Subcutaneous abdominal adipose tissue (tissue), 5 donors: Measurements from ENCODE around the gene SNTG2.

Experiments used
- H3K27ac ChIP-seq: one replicate; pipeline ENCODE4 v1.7.0; 2013; ENCODE audit warnings: low read depth, mild to moderate bottlenecking, inconsistent platforms, low read length, moderate library complexity
- H3K27me3 ChIP-seq, 5 donors: one replicate each; pipeline ENCODE4 v1.7.0; 2013; ENCODE audit warnings: low read length in 5 of 5, inconsistent platforms in 1 of 5; ENCODE audit not compliant: control insufficient read depth in 5 of 5, insufficient read depth in 4 of 5
- H3K36me3 ChIP-seq, 5 donors: one replicate each; pipeline ENCODE4 v1.7.0; 2013; ENCODE audit warnings: low read length in 5 of 5; ENCODE audit not compliant: control insufficient read depth in 5 of 5, insufficient read depth in 5 of 5
- H3K4me1 ChIP-seq, 5 donors: one replicate each; pipeline ENCODE4 v1.7.0; 2013; ENCODE audit warnings: low read length in 5 of 5, mild to moderate bottlenecking in 3 of 5, moderate library complexity in 1 of 5; ENCODE audit not compliant: control insufficient read depth in 5 of 5, insufficient read depth in 5 of 5
- H3K4me3 ChIP-seq, 5 donors: one replicate each; pipeline ENCODE4 v1.7.0; 2013; ENCODE audit warnings: low read length in 5 of 5, low read depth in 1 of 5
- H3K9ac ChIP-seq, 5 donors: one replicate each; pipeline ENCODE4 v1.7.0; 2013; ENCODE audit warnings: low read length in 5 of 5, mild to moderate bottlenecking in 4 of 5, moderate library complexity in 3 of 5
- H3K9me3 ChIP-seq, 5 donors: one replicate each; pipeline ENCODE4 v1.7.0; 2013; ENCODE audit warnings: low read length in 5 of 5; ENCODE audit not compliant: control insufficient read depth in 5 of 5
- donor health status: healthy.
- donor health status: healthy.
- donor health status: healthy.
- donor health status: healthy.
- donor health status: healthy.

The SNTG2 gene

GRCh38 chr2:1037066-1037465 lies 86.4 kb downstream of the SNTG2 start:
- H3K27ac ChIP-seq: no peak overlapping the region
- H3K4me3 ChIP-seq: no peak overlapping the region
- H3K36me3 ChIP-seq: no peaks in the 10 kb centered on the region
- H3K27me3 ChIP-seq: no peaks in the 10 kb centered on the region
- peaks cover 0 to 11% (median 0%) of the 10 kb centered on the region in 5 donors for H3K4me1 ChIP-seq
- no peak overlapping the region for H3K9ac ChIP-seq
- no peaks in the 10 kb centered on the region for H3K9me3 ChIP-seq

DNA sequence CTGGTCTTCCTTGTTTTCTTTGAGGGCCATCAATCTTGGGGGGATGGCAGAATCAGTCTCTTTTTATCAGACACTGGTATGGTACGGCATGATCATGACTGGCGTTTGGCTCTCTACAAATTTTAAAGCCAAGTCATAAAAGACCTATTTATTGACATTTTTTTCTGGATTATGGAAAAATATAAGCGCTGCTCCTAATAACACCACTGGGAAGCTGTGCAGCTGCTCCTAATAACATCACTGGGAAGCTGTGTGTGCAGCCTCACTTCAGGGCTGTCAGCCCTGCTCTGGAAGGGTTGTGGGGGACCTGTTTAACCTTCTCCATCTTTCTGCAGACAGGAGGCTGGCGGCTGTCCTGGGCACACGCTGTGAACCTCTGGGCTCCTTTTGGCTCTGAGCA lies 88.9 kb downstream of the SNTG2 start:
- H3K27me3 ChIP-seq: no peaks in the 10 kb centered on the region
- peaks cover 0 to 4% (median 0%) of the 10 kb centered on the region in 5 donors for H3K36me3 ChIP-seq
- H3K4me1 ChIP-seq: peaks cover 0 to 11% (median 0%) of the 10 kb centered on the region in 5 donors
- peaks cover 0 to 4% (median 0%) of the 10 kb centered on the region in 5 donors for H3K9me3 ChIP-seq
- H3K9ac ChIP-seq: no peak overlapping the region
- no peak overlapping the region for H3K27ac ChIP-seq
- no peak overlapping the region for H3K4me3 ChIP-seq

DNA sequence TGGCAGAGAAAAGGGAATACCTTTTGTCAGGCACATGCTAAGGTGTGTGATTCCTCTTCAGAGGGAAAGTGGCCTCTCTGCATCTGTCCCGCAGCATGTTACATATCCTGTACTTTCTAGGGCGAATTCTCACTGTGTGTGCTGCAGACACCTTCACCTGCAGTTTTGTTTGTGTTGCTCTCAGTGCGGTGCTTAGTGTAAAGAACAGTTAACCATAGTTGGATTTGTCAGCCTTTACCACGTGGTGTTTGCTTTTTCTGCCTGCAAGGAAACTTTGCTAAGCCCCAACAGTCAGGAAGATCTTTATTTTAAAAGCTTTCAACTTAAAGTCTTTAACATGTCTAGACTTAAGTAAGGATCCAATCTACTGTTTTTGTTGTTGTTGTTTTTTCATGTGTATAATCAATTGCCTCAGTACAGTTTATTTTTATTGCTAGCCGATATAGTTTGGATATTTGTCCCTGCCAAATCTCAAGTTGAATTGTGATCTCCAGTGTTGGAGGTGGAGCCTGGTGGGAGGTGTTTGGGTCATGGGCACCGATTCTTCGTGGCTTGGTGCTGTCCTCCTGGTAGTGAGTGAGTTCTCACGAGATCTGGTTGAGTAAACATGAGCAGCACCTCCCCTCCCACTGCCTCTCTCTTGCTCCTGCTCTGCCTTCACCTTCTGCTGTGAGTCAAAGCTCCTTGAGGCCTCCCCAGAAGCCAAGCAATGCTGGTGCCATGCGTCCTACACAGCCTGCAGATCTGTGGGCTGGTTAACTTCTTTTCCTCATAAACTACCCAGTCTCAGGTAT lies 90.6 kb downstream of the SNTG2 start:
- H3K9ac ChIP-seq: no peak overlapping the region
- H3K4me3 ChIP-seq: no peak overlapping the region
- H3K36me3 ChIP-seq: peaks cover 0 to 4% (median 0%) of the 10 kb centered on the region in 5 donors
- peaks cover 0 to 11% (median 0%) of the 10 kb centered on the region in 5 donors for H3K4me1 ChIP-seq
- no peak overlapping the region for H3K27ac ChIP-seq
- no peaks in the 10 kb centered on the region for H3K27me3 ChIP-seq
- peaks cover 0 to 4% (median 1%) of the 10 kb centered on the region in 5 donors for H3K9me3 ChIP-seq

GRCh38 chr2:1045109-1045508 lies 94.5 kb downstream of the SNTG2 start:
- H3K4me3 ChIP-seq: no peak overlapping the region
- no peaks in the 10 kb centered on the region for H3K27me3 ChIP-seq
- no peak overlapping the region for H3K9ac ChIP-seq
- H3K4me1 ChIP-seq: peaks cover 0 to 16% (median 6%) of the 10 kb centered on the region in 5 donors
- peaks cover 2 to 6% (median 3%) of the 10 kb centered on the region in 5 donors for H3K9me3 ChIP-seq
- no peak overlapping the region for H3K27ac ChIP-seq
- peaks cover 0 to 4% (median 0%) of the 10 kb centered on the region in 5 donors for H3K36me3 ChIP-seq

GRCh38 chr2:1046067-1046466 lies 95.4 kb downstream of the SNTG2 start:
- H3K36me3 ChIP-seq: peaks cover 0 to 4% (median 0%) of the 10 kb centered on the region in 5 donors
- no peak overlapping the region for H3K27ac ChIP-seq
- peak overlapping the region in 1 of 5 donors; percentile 37 for H3K4me3 ChIP-seq
- H3K9me3 ChIP-seq: peaks cover 2 to 6% (median 3%) of the 10 kb centered on the region in 5 donors
- no peaks in the 10 kb centered on the region for H3K27me3 ChIP-seq
- H3K9ac ChIP-seq: no peak overlapping the region
- peaks cover 0 to 16% (median 8%) of the 10 kb centered on the region in 5 donors for H3K4me1 ChIP-seq

DNA sequence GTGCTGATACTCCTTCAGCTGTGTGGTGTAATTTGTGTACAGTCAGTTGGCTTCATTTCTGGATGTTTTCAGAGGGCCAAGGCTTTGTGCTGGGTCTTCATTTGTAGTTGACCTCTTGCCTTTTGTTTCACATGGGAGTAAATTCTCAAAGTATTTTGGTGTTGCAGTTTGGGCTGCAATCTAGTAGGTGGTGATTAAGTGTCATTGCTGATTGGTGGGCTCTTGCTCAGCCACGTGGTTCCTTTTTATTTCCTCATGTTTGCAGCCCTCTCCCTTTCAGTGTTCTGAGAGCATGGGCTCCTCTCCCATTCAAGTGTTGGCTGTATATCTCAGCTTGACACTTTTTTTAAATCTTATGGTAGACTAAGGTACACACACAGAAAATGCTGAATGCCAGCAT lies 96.8 kb downstream of the SNTG2 start:
- Histone ChIP-seq H3K27ac (peak overlapping the region; percentile 47), H3K9me3 (peaks cover 2 to 6% (median 3%) of the 10 kb centered on the region in 5 donors), H3K4me1 (peaks cover 0 to 21% (median 18%) of the 10 kb centered on the region in 5 donors), H3K36me3 (peaks cover 0 to 4% (median 0%) of the 10 kb centered on the region in 5 donors), H3K27me3 (no peaks in the 10 kb centered on the region), H3K4me3 (no peak overlapping the region), H3K9ac (no peak overlapping the region)

DNA sequence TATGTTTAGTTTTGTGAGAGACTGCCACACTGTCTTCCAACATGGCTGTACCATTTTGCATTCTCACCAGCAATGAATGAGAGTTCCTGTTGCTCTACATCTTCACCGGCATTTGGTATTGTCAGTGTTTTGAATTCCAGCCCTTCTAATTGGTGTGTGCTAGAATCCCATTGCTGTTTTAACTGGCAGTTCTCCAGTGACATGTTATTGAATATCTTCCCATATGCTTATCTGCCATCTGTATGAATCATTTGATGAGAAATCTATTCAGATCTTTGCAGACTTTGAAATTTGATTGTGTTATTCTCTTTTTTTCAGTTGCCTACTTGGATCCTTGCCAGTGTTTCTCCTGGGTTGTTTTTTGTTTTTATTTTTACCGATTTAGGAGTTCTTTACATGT lies 99.0 kb downstream of the SNTG2 start:
- no peak overlapping the region for H3K9ac ChIP-seq
- H3K36me3 ChIP-seq: no peaks in the 10 kb centered on the region
- H3K9me3 ChIP-seq: peaks cover 0 to 6% (median 2%) of the 10 kb centered on the region in 5 donors

DNA sequence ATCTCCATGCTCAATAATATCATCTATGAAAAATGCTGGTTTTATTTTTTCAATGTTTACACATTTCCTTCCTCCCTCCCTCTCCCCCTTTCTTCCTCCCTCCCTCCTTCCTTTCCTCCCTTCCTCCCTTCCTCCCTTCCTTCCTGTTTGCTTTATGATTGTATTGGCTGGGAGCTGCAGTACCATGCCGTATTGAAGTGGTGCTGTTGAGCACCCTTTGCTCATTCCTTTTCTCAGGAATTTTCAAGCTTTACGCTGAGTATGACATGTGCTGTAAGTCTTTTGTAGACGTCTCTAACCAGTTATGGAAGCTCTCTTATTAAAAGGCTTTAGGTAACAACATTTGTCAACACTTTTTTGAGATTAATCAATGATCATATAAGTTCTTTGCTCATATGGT lies 100.4 kb downstream of the SNTG2 start:
- Histone ChIP-seq H3K4me3 (no peak overlapping the region), H3K4me1 (peaks cover 0 to 28% (median 22%) of the 10 kb centered on the region in 5 donors), H3K27me3 (no peaks in the 10 kb centered on the region), H3K9ac (no peak overlapping the region), H3K9me3 (peaks cover 0 to 6% (median 2%) of the 10 kb centered on the region in 5 donors), H3K27ac (no peak overlapping the region), H3K36me3 (no peaks in the 10 kb centered on the region)

More for the DNA sequence above, 99.0 kb downstream of the SNTG2 start:
- no peak overlapping the region for H3K27ac ChIP-seq
- H3K4me3 ChIP-seq: no peak overlapping the region
- no peaks in the 10 kb centered on the region for H3K27me3 ChIP-seq
- H3K4me1 ChIP-seq: peaks cover 0 to 28% (median 22%) of the 10 kb centered on the region in 5 donors

DNA sequence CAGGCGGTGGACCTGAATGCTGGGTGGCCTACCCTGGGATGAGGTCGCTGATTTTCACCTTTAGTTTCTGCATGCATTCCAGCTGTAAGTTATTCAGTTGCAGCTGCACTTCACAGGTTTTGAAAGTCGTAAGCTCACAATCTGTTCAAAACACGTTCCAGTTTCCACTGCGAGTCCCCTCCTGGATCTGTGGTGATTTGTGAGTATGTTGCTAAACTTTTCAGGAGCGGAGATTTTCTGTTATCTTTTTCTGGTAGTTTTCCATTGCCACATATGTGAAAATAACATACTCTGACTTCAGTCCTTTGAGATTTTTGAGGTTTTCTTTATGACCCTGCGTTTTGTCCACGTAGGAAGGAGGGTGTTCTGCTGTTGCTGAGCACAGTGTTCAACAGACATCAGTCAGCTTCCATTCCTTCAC lies 102.1 kb downstream of the SNTG2 start:
- H3K9me3 ChIP-seq: peaks cover 0 to 4% (median 2%) of the 10 kb centered on the region in 5 donors
- no peak overlapping the region for H3K9ac ChIP-seq
- H3K36me3 ChIP-seq: no peaks in the 10 kb centered on the region
- peaks cover 0 to 18% (median 12%) of the 10 kb centered on the region in 5 donors for H3K4me1 ChIP-seq
- H3K4me3 ChIP-seq: no peak overlapping the region
- H3K27me3 ChIP-seq: no peaks in the 10 kb centered on the region
- no peak overlapping the region for H3K27ac ChIP-seq

DNA sequence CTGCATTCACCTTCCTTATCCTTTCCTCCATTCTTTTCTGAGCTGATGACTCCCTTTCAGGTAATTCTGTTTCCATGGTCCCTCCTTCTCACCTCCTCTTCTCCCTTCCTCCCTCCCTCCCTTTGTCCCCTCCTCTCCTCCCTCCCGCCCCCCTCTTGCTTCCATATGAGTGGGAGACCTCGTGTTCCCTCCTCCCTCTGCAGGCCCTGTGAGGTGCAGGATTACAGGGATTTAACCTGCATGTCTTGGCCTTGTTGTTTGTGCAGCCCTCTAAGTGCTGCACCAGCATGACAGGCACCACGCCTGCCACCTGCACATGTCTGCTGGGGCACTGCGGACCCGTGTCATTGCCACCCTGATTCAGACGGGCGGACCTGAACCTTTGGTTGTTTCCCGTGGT lies 103.1 kb downstream of the SNTG2 start:
- H3K9ac ChIP-seq: no peak overlapping the region
- no peaks in the 10 kb centered on the region for H3K27me3 ChIP-seq
- no peak overlapping the region for H3K27ac ChIP-seq
- peaks cover 0 to 17% (median 11%) of the 10 kb centered on the region in 5 donors for H3K4me1 ChIP-seq
- peaks cover 0 to 2% (median 0%) of the 10 kb centered on the region in 5 donors for H3K9me3 ChIP-seq
- H3K4me3 ChIP-seq: no peak overlapping the region
- H3K36me3 ChIP-seq: no peaks in the 10 kb centered on the region
